Sigmoid colon (tissue), 7 donors: ENCODE measurements around the gene CPE. TPM values are rescaled to one million over a fixed set of nuclear protein-coding genes. Genes with fewer than 3 reads are reported as not detected.

ENCODE experiments used
- DNase-seq: peaks from one replicate; pipeline ENCODE4 v3.0.0-alpha.2; 2019
- H3K27ac ChIP-seq, 4 donors: fragments of 200-600 bp; sonication (generic); one replicate each; pipeline ENCODE4 v1.5.1; 2016 to 2019; ENCODE audit warnings: mild to moderate bottlenecking in 1 of 4
- H3K27me3 ChIP-seq, 3 donors: fragments of 200-600 bp; sonication (generic); one replicate each; pipeline ENCODE4 v1.5.1; 2019; ENCODE audit warnings: mild to moderate bottlenecking in 1 of 3
- H3K36me3 ChIP-seq, 4 donors: fragments of 200-600 bp; sonication (generic); one replicate each; pipeline ENCODE4 v1.5.1; 2016 to 2019
- H3K4me1 ChIP-seq, 4 donors: fragments of 200-600 bp; sonication (generic); one replicate each; pipeline ENCODE4 v1.5.1; 2017 to 2019
- H3K4me3 ChIP-seq, 4 donors: fragments of 200-600 bp; sonication (generic); one replicate each; pipeline ENCODE4 v1.5.1; 2017 to 2019; ENCODE audit warnings: mild to moderate bottlenecking in 2 of 4, moderate library complexity in 1 of 4
- H3K9me3 ChIP-seq, 4 donors: fragments of 200-600 bp in 3 of 4; sonication (generic) in 3 of 4; one replicate each; pipeline versions ENCODE4 v1.5.1 to v1.6.1; 2013 to 2019
- EP300 ChIP-seq, 4 donors: sonication (generic); formaldehyde crosslinking; IDR thresholded peaks; one replicate each; pipeline ENCODE4 v1.6.1; 2017; ENCODE audit warnings: antibody characterized with exemption in 4 of 4
- POLR2A ChIP-seq, 2 donors: fragments of 450-650 bp; IDR thresholded peaks; one replicate each; pipeline ENCODE4 v1.6.1; 2016; ENCODE audit warnings: antibody characterized with exemption in 2 of 2, mild to moderate bottlenecking in 2 of 2, moderate library complexity in 2 of 2
- POLR2AphosphoS5 ChIP-seq, 4 donors: sonication (generic); formaldehyde crosslinking; IDR thresholded peaks; one replicate each; pipeline ENCODE4 v1.6.1; 2017; ENCODE audit warnings: antibody characterized with exemption in 4 of 4
- WGBS, 2 donors: extraction: QIAGEN DNeasy Blood & Tissue Kit; methylation state at CpG; one replicate each; pipeline ENCODE4 v1.1.7; 2013; 5-methylcytosine and 5-hydroxymethylcytosine counted together
- intact Hi-C: fragments of 100-400 bp; cut with DNase I; formaldehyde crosslinking; loops from one replicate; pipeline ENCODE4 v1.15.1; 2023
- polyA plus RNA-seq, 3 donors: library from polyadenylated mRNA; stranded (reverse); fragments of 200-250 nt; gene quantifications; one replicate each; pipeline ENCODE4 v1.2.3, GENCODE V29; 2013
- total RNA-seq, 4 donors: library from RNA; depleted of rRNA; stranded (reverse); fragments of >200 nt; gene quantifications; one replicate each; pipeline ENCODE4 v1.1.0, GENCODE V29; 2016
- TF ChIP-seq, protein P1 (sequence below), 4 experiments: fragments of 450-650 bp in 3 of 4; fragments of 200-600 bp in 1 of 4; IDR thresholded peaks; one replicate each; pipeline ENCODE4 v1.5.1; 2016 to 2019; ENCODE audit warnings: antibody characterized with exemption in 4 of 4, mild to moderate bottlenecking in 3 of 4, moderate library complexity in 2 of 4
- donor health status: healthy with polysubstance abuse.
- donor health status: Bipolar disorder and iron deficiency.
- donor health status: healthy.

CPE gene
- total and polyA plus RNA-seq, 7 donors: 5.4 to 64.5 (median 31.8) TPM

DNA sequence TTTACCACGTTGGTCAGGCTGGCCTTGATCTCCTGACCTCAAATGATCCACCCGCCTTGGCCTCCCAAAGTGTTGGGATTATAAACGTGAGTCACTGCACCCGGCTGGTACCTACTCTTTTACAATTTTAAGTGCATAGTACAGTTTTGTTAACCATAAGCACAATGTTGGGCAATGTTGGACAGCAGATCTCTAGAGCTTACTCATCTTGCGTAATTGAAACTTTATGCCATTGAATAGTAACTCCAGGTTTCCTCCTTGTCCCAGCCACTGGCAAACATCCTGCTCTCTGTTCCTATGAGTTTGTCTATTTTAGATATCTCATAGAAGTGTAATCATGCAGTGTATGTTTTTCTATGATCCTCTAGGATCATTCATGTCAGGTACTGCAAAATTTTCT is 9.3 kb upstream of the CPE start:
- Histone ChIP-seq H3K9me3 (no peaks in the 10 kb centered on the region), H3K4me1 (peaks cover 0 to 9% (median 3%) of the 10 kb centered on the region in 4 donors), H3K36me3 (no peaks in the 10 kb centered on the region), H3K4me3 (no peak overlapping the region), H3K27me3 (no peaks in the 10 kb centered on the region), H3K27ac (no peak overlapping the region)
- whole genome bisulfite sequencing, 2 donors: 30 to 70% methylated on average over 5 of the region's 5 CpGs
- no peak for TF ChIP-seq EP300 (IDR thresholded peaks at IDR 0.05)
- intact Hi-C loops: no loop called here
- no peak for DNase-seq

DNA sequence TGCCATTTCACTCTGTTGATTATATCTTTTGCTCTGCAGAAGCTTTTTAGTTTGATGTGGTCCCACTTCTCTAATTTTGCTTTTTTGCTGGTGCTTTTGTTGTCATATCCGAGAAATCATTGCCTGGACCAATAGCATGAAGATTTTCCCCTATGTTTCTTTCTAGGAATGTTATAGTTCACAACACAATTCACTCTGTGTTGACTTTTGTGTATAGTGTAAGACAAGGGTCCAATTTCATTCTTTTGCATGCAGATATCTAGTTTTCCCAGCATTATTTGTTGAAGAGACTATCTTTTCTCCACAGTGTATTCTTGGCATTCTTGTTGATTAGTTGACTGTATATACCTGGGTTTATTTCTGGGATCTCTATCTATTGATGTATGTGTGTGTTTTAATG is 8.3 kb upstream of the CPE start:
- DNase-seq: no peak
- 88 to 91% methylated on average over 1 of the region's 1 CpG for WGBS, 2 donors
- Histone ChIP-seq H3K4me3 (no peak overlapping the region), H3K27me3 (no peaks in the 10 kb centered on the region), H3K4me1 (no peaks in the 10 kb centered on the region), H3K9me3 (no peaks in the 10 kb centered on the region), H3K27ac (no peak overlapping the region), H3K36me3 (no peaks in the 10 kb centered on the region)
- intact Hi-C loops: loop anchor here (10.0 kb wide), 1 partner anchor 94 kb away; no protein-coding TSS in a partner anchor
- TF ChIP-seq POLR2AphosphoS5 (IDR thresholded peaks at IDR 0.05): no peak
- TF ChIP-seq EP300 (IDR thresholded peaks at IDR 0.05): no peak
- TF ChIP-seq POLR2A (IDR thresholded peaks at IDR 0.05): no peak
- TF ChIP-seq, protein P1, sequence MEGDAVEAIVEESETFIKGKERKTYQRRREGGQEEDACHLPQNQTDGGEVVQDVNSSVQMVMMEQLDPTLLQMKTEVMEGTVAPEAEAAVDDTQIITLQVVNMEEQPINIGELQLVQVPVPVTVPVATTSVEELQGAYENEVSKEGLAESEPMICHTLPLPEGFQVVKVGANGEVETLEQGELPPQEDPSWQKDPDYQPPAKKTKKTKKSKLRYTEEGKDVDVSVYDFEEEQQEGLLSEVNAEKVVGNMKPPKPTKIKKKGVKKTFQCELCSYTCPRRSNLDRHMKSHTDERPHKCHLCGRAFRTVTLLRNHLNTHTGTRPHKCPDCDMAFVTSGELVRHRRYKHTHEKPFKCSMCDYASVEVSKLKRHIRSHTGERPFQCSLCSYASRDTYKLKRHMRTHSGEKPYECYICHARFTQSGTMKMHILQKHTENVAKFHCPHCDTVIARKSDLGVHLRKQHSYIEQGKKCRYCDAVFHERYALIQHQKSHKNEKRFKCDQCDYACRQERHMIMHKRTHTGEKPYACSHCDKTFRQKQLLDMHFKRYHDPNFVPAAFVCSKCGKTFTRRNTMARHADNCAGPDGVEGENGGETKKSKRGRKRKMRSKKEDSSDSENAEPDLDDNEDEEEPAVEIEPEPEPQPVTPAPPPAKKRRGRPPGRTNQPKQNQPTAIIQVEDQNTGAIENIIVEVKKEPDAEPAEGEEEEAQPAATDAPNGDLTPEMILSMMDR (IDR thresholded peaks at IDR 0.05): no peak

DNA sequence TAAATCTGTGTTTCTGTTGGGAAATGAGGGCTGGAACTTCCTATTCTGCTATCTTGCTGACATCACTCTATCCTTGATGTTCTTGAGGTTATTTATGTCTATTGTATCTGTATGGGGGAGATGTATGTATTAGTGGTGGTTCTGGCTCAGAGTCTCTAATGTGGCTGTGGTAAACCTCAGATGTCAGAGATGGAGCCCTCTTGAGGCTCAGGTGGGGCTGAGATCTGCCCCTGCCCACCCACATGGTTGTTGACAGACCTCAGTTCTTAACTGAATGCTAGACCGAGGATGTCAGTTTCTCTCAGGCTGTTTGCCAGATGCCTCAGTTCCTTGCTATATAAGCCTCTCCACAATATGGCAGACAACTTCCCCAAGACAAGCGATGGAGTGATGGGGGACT is 3.3 kb upstream of the CPE start:
- peaks cover 0 to 8% (median 5%) of the 10 kb centered on the region in 4 donors for H3K4me1 ChIP-seq
- intact Hi-C loops: loop anchor here (10.0 kb wide), 1 partner anchor 89 kb away; no protein-coding TSS in a partner anchor
- H3K27me3 ChIP-seq: no peaks in the 10 kb centered on the region
- no peak overlapping the region for H3K4me3 ChIP-seq
- H3K36me3 ChIP-seq: no peaks in the 10 kb centered on the region
- DNase-seq: no peak
- no peaks in the 10 kb centered on the region for H3K9me3 ChIP-seq
- no peak overlapping the region for H3K27ac ChIP-seq
- 75 to 95% methylated on average over 2 of the region's 2 CpGs for WGBS, 2 donors
- TF ChIP-seq POLR2A (IDR thresholded peaks at IDR 0.05): no peak
- no peak for TF ChIP-seq POLR2AphosphoS5 (IDR thresholded peaks at IDR 0.05)
- no peak for TF ChIP-seq EP300 (IDR thresholded peaks at IDR 0.05)
- TF ChIP-seq, protein P1 (IDR thresholded peaks at IDR 0.05): no peak

DNA sequence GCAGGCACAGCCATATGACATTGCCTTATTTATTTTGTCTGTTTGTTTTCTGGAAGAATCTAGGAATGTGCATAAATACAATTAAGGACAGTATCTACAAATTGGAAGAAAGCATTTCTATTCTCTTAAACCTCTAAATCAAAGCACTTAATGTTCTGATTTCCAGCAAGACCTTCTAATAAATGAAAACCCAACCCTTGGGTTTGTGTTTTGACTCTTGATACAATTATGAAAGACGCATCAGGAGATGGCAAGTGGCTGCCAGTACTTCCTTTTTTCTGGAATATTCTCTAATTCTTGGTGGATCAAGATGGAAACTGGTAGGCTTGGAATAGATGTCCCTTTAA is 437 bp upstream of the CPE start:
- Histone ChIP-seq H3K27me3 (no peaks in the 10 kb centered on the region), H3K4me1 (peaks cover 0 to 8% (median 5%) of the 10 kb centered on the region in 4 donors), H3K27ac (peak overlapping the region; percentile 70 to 82 (median 78)), H3K9me3 (no peaks in the 10 kb centered on the region), H3K36me3 (no peaks in the 10 kb centered on the region), H3K4me3 (peak overlapping the region; percentile 33 to 67 (median 64))
- WGBS, 2 donors: 39 to 47% methylated on average over 1 of the region's 1 CpG
- no peak for DNase-seq
- intact Hi-C loops: loop anchor here (10.0 kb wide), 1 partner anchor 86 kb away; no protein-coding TSS in a partner anchor
- TF ChIP-seq, protein P1 (IDR thresholded peaks at IDR 0.05): no peak

DNA sequence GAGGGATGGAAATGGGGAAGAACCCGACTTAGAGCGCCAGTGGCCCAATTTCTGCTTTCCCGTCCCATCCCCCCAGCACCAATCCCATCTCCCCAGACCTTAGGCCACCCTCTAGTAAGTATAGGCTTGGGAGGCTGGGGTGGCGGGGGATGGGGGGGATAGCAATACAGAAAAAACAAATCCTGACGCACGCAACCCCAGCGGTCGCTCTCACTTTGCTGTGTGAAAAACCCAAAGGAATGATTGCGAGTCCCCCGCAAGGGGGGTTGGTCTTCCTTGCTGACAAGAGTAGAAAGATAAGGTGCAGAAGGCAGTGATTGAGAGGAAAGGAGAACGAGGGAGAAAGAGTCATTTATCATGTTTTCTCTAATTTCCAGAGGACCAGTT is 863 bp downstream of the CPE start:
- H3K27ac ChIP-seq: peak overlapping the region; percentile 70 to 82 (median 78)
- H3K9me3 ChIP-seq: no peaks in the 10 kb centered on the region
- DNase-seq: no peak
- peaks cover 0 to 8% (median 5%) of the 10 kb centered on the region in 4 donors for H3K4me1 ChIP-seq
- no peaks in the 10 kb centered on the region for H3K36me3 ChIP-seq
- intact Hi-C loops: loop anchor here (10.0 kb wide), 1 partner anchor 85 kb away; no protein-coding TSS in a partner anchor
- 73 to 84% methylated on average over 11 of the region's 11 CpGs for WGBS, 2 donors
- TF ChIP-seq EP300 (IDR thresholded peaks at IDR 0.05) (no peak), POLR2AphosphoS5 (IDR thresholded peaks at IDR 0.05) (no peak), POLR2A (IDR thresholded peaks at IDR 0.05) (no peak)
- TF ChIP-seq, protein P1 (IDR thresholded peaks at IDR 0.05): no peak
- no peaks in the 10 kb centered on the region for H3K27me3 ChIP-seq
- peak overlapping the region; percentile 33 to 67 (median 64) for H3K4me3 ChIP-seq
